Ascending aorta (tissue), 2 donors: ENCODE results near the gene GRHL3. TPM values are rescaled to one million over a fixed set of nuclear protein-coding genes. Genes with fewer than 3 reads are reported as not detected.
"Not testable (repeated sequence)": the region's sequence is repeated elsewhere in the genome, so short reads cannot be mapped to it uniquely, and the experiment has no call there.

ENCODE experiments used
- DNase-seq, 2 donors: peaks; one replicate each; pipeline ENCODE4 v3.0.0-alpha.2; 2019; ENCODE audit warnings: low spot score in 2 of 2
- H3K27ac ChIP-seq, 2 donors: fragments of 200-600 bp; sonication (generic); one replicate each; pipeline ENCODE4 v1.5.1; 2016 to 2017; ENCODE audit warnings: mild to moderate bottlenecking in 1 of 2
- H3K27me3 ChIP-seq: fragments of 200-600 bp; sonication (generic); one replicate; pipeline ENCODE4 v1.5.1; 2017
- H3K36me3 ChIP-seq, 2 donors: fragments of 200-600 bp; sonication (generic); one replicate each; pipeline ENCODE4 v1.5.1; 2016
- H3K4me1 ChIP-seq, 2 donors: fragments of 200-600 bp; sonication (generic); one replicate each; pipeline ENCODE4 v1.5.1; 2016 to 2017; ENCODE audit warnings: mild to moderate bottlenecking in 1 of 2
- H3K4me3 ChIP-seq, 2 donors: fragments of 200-600 bp; sonication (generic); one replicate each; pipeline ENCODE4 v1.5.1; 2016 to 2017; ENCODE audit warnings: mild to moderate bottlenecking in 1 of 2
- H3K9me3 ChIP-seq, 2 donors: fragments of 200-600 bp; sonication (generic); one replicate each; pipeline ENCODE4 v1.5.1; 2016
- CTCF ChIP-seq, 3 experiments: fragments of 200-600 bp in 2 of 3; fragments of 450-650 bp in 1 of 3; sonication (generic) in 2 of 3; IDR thresholded peaks; one replicate each; pipeline ENCODE4 v1.5.1; 2016 to 2019; ENCODE audit warnings: antibody characterized with exemption in 3 of 3, mild to moderate bottlenecking in 1 of 3, moderate library complexity in 1 of 3
- intact Hi-C: fragments of 100-400 bp; cut with DNase I; formaldehyde crosslinking; loops from one replicate; pipeline ENCODE4 v1.15.1; 2023
- total RNA-seq: library from RNA; depleted of rRNA; stranded (reverse); fragments of >200 nt; gene quantifications from one replicate; pipeline ENCODE4 v1.1.0, GENCODE V29; 2016

GRHL3 gene
- total RNA-seq, 1 donor from 2014 or later: not detected

GRCh38 chr1:24284156-24284471 lies 35.0 kb upstream of the GRHL3 start:
- TF ChIP-seq CTCF (IDR thresholded peaks at IDR 0.05): no peak
- H3K9me3 ChIP-seq: no peaks in the 10 kb centered on the region
- intact Hi-C loops: no loop called here
- H3K36me3 ChIP-seq: no peaks in the 10 kb centered on the region
- no peaks in the 10 kb centered on the region for H3K4me1 ChIP-seq
- no peak overlapping the region for H3K4me3 ChIP-seq
- H3K27me3 ChIP-seq: no peaks in the 10 kb centered on the region
- H3K27ac ChIP-seq: no peak overlapping the region
- no peak for DNase-seq

GRCh38 chr1:24285231-24285630 lies 33.9 kb upstream of the GRHL3 start:
- no peaks in the 10 kb centered on the region for H3K27me3 ChIP-seq
- TF ChIP-seq CTCF (IDR thresholded peaks at IDR 0.05): no peak
- H3K27ac ChIP-seq: no peak overlapping the region
- H3K4me3 ChIP-seq: no peak overlapping the region
- DNase-seq: no peak
- peaks cover 3 to 6% of the 10 kb centered on the region in 2 donors for H3K4me1 ChIP-seq
- intact Hi-C loops: no loop called here
- no peaks in the 10 kb centered on the region for H3K9me3 ChIP-seq
- H3K36me3 ChIP-seq: no peaks in the 10 kb centered on the region

GRCh38 chr1:24286246-24287010 lies 32.7 kb upstream of the GRHL3 start:
- Histone ChIP-seq H3K4me1 (peaks cover 3 to 6% of the 10 kb centered on the region in 2 donors), H3K36me3 (no peaks in the 10 kb centered on the region), H3K27ac (no peak overlapping the region), H3K27me3 (no peaks in the 10 kb centered on the region), H3K4me3 (no peak overlapping the region), H3K9me3 (no peaks in the 10 kb centered on the region)
- intact Hi-C loops: no loop called here
- TF ChIP-seq CTCF (IDR thresholded peaks at IDR 0.05): no peak
- no peak for DNase-seq

GRCh38 chr1:24287779-24288178 lies 31.4 kb upstream of the GRHL3 start:
- intact Hi-C loops, H3K27ac ChIP-seq, H3K4me1 ChIP-seq, H3K27me3 ChIP-seq, H3K36me3 ChIP-seq, H3K9me3 ChIP-seq, H3K4me3 ChIP-seq, DNase-seq: not testable (repeated sequence)

- Histone ChIP-seq H3K27me3 (no peaks in the 10 kb centered on the region), H3K4me1 (peaks cover 3 to 6% of the 10 kb centered on the region in 2 donors), H3K36me3 (no peaks in the 10 kb centered on the region), H3K9me3 (no peaks in the 10 kb centered on the region), H3K27ac (no peak overlapping the region), H3K4me3 (no peak overlapping the region)
- TF ChIP-seq CTCF (IDR thresholded peaks at IDR 0.05): no peak
- DNase-seq: no peak
- intact Hi-C loops: no loop called here
Measured at GRCh38 chr1:24288479-24288878, 30.7 kb upstream of the GRHL3 start.

- Histone ChIP-seq H3K4me3 (no peak overlapping the region), H3K36me3 (no peaks in the 10 kb centered on the region), H3K27me3 (no peaks in the 10 kb centered on the region), H3K4me1 (peaks cover 3 to 6% of the 10 kb centered on the region in 2 donors), H3K9me3 (no peaks in the 10 kb centered on the region), H3K27ac (no peak overlapping the region)
- peak; percentile 57 to 92 for DNase-seq
- intact Hi-C loops: no loop called here
- TF ChIP-seq CTCF (IDR thresholded peaks at IDR 0.05): no peak
Measured at GRCh38 chr1:24289937-24290595, 29.1 kb upstream of the GRHL3 start.
